Neural progenitor cell (in vitro differentiated cells): ENCODE measurements around the gene ABCD3. TPM values are rescaled to one million over a fixed set of nuclear protein-coding genes. Genes with fewer than 3 reads are reported as not detected.

ENCODE experiments used
- DNase-seq: peaks from one replicate; pipeline ENCODE4 v3.0.0-alpha.2; 2016; ENCODE audit warnings: low spot score
- H2AFZ ChIP-seq: fragments of 200-600 bp; sonication (generic); replicated peaks from 2 replicates; pipeline ENCODE4 v1.6.1; 2016; ENCODE audit warnings: antibody characterized with exemption
- H3F3A ChIP-seq: fragments of 200-600 bp; sonication (generic); 2 replicates; pipeline ENCODE4 v1.6.1; 2016; ENCODE audit warnings: antibody characterized with exemption, low read depth
- H3K27ac ChIP-seq: fragments of 200-600 bp; sonication (generic); 2 replicates; pipeline ENCODE4 v1.5.1; 2016; ENCODE audit warnings: mild to moderate bottlenecking
- H3K27me3 ChIP-seq: fragments of 200-600 bp; sonication (generic); 2 replicates; pipeline ENCODE4 v1.6.1; 2016; ENCODE audit warnings: mild to moderate bottlenecking, moderate library complexity
- H3K36me3 ChIP-seq: fragments of 200-600 bp; sonication (generic); 2 replicates; pipeline ENCODE4 v1.5.1; 2016
- H3K4me1 ChIP-seq: fragments of 200-600 bp; sonication (generic); 2 replicates; pipeline ENCODE4 v1.6.1; 2016; ENCODE audit warnings: mixed run types
- H3K4me2 ChIP-seq: fragments of 200-600 bp; sonication (generic); 2 replicates; pipeline ENCODE4 v1.6.1; 2016
- H3K4me3 ChIP-seq: fragments of 200-600 bp; sonication (generic); 2 replicates; pipeline ENCODE4 v1.5.1; 2016
- H3K79me2 ChIP-seq: fragments of 200-600 bp; sonication (generic); 2 replicates; pipeline ENCODE4 v1.6.1; 2016; ENCODE audit warnings: low read depth
- H3K9ac ChIP-seq: fragments of 200-600 bp; sonication (generic); 2 replicates; pipeline ENCODE4 v1.6.1; 2016
- H3K9me3 ChIP-seq: fragments of 200-600 bp; sonication (generic); 2 replicates; pipeline ENCODE4 v1.5.1; 2016; ENCODE audit warnings: low read depth
- H4K20me1 ChIP-seq: fragments of 200-600 bp; sonication (generic); 2 replicates; pipeline ENCODE4 v1.6.1; 2016; ENCODE audit warnings: low read depth
- H3K27ac Mint-ChIP-seq: 3 replicates; pipeline ENCODE4 v1.8.0; 2021; ENCODE audit warnings: mixed read lengths
- H3K27me3 Mint-ChIP-seq: 2 replicates; pipeline ENCODE4 v1.8.0; 2022; ENCODE audit warnings: low read depth, mild to moderate bottlenecking, inconsistent platforms, moderate library complexity, mixed read lengths; ENCODE audit not compliant: insufficient read depth
- H3K36me3 Mint-ChIP-seq: 3 replicates; pipeline ENCODE4 v1.8.0; 2021; ENCODE audit warnings: mixed read lengths
- H3K4me1 Mint-ChIP-seq: 3 replicates; pipeline ENCODE4 v1.8.0; 2021; ENCODE audit warnings: mixed read lengths
- H3K4me3 Mint-ChIP-seq: 3 replicates; pipeline ENCODE4 v1.8.0; 2021; ENCODE audit warnings: mild to moderate bottlenecking, moderate library complexity, mixed read lengths
- H3K9me3 Mint-ChIP-seq: 3 replicates; pipeline ENCODE4 v1.8.0; 2020; ENCODE audit warnings: mixed read lengths
- EZH2 ChIP-seq: fragments of 200-600 bp; sonication (generic); IDR thresholded peaks from 2 replicates; pipeline ENCODE4 v1.6.1; 2017; ENCODE audit warnings: antibody characterized with exemption, mild to moderate bottlenecking, moderate library complexity
- EZH2phosphoT487 ChIP-seq: fragments of 200-600 bp; sonication (generic); IDR thresholded peaks from 2 replicates; pipeline ENCODE4 v1.6.1; 2017; ENCODE audit warnings: antibody characterized with exemption
- total RNA-seq: library from RNA; depleted of rRNA; stranded (reverse); fragments of >200 nt; gene quantifications from 2 replicates; pipeline ENCODE4 v1.2.3, GENCODE V29; 2015; ENCODE audit warnings: low replicate concordance
- TF ChIP-seq, protein P1 (sequence below): fragments of 200-600 bp; sonication (generic); IDR thresholded peaks from 2 replicates; pipeline ENCODE4 v1.5.1; 2017; ENCODE audit warnings: antibody characterized with exemption, mild to moderate bottlenecking

Gene ABCD3
- total RNA-seq, 1 donor from 2014 or later, result 45.1 TPM

GRCh38 chr1:94503153-94503552 lies 85.0 kb downstream of the ABCD3 start:
- Histone ChIP-seq H2AFZ (no peak overlapping the region), H4K20me1 (no peaks in the 10 kb centered on the region), H3F3A (no peaks in the 10 kb centered on the region), H3K27me3 (no peaks in the 10 kb centered on the region), H3K27ac (no peak overlapping the region), H3K9ac (no peak overlapping the region), H3K36me3 (peaks cover 19% of the 10 kb centered on the region), H3K9me3 (no peaks in the 10 kb centered on the region), H3K4me3 (no peak overlapping the region), H3K4me1 (no peaks in the 10 kb centered on the region), H3K79me2 (no peaks in the 10 kb centered on the region), H3K4me2 (no peak overlapping the region)
- Mint-ChIP-seq H3K27me3 (no peaks in the 10 kb centered on the region), H3K4me1 (no peaks in the 10 kb centered on the region), H3K27ac (no peak overlapping the region), H3K36me3 (peaks cover 31% of the 10 kb centered on the region), H3K9me3 (no peaks in the 10 kb centered on the region), H3K4me3 (no peak overlapping the region)
- DNase-seq, result no peak
- TF ChIP-seq EZH2phosphoT487, result no peak
- TF ChIP-seq EZH2, result no peak
- TF ChIP-seq, protein P1, sequence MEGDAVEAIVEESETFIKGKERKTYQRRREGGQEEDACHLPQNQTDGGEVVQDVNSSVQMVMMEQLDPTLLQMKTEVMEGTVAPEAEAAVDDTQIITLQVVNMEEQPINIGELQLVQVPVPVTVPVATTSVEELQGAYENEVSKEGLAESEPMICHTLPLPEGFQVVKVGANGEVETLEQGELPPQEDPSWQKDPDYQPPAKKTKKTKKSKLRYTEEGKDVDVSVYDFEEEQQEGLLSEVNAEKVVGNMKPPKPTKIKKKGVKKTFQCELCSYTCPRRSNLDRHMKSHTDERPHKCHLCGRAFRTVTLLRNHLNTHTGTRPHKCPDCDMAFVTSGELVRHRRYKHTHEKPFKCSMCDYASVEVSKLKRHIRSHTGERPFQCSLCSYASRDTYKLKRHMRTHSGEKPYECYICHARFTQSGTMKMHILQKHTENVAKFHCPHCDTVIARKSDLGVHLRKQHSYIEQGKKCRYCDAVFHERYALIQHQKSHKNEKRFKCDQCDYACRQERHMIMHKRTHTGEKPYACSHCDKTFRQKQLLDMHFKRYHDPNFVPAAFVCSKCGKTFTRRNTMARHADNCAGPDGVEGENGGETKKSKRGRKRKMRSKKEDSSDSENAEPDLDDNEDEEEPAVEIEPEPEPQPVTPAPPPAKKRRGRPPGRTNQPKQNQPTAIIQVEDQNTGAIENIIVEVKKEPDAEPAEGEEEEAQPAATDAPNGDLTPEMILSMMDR, result no peak

- Histone ChIP-seq H3K4me1 (no peaks in the 10 kb centered on the region), H3K27me3 (no peaks in the 10 kb centered on the region), H3K4me2 (no peak overlapping the region), H3K9me3 (no peaks in the 10 kb centered on the region), H4K20me1 (no peaks in the 10 kb centered on the region), H2AFZ (no peak overlapping the region), H3K79me2 (no peaks in the 10 kb centered on the region), H3F3A (no peaks in the 10 kb centered on the region), H3K27ac (no peak overlapping the region), H3K36me3 (peaks cover 5% of the 10 kb centered on the region), H3K4me3 (no peak overlapping the region), H3K9ac (no peak overlapping the region)
- Mint-ChIP-seq H3K27me3 (no peaks in the 10 kb centered on the region), H3K4me1 (no peaks in the 10 kb centered on the region), H3K4me3 (no peak overlapping the region), H3K27ac (no peak overlapping the region), H3K9me3 (peaks cover 6% of the 10 kb centered on the region), H3K36me3 (peaks cover 34% of the 10 kb centered on the region)
- TF ChIP-seq EZH2 (no peak), EZH2phosphoT487 (no peak)
- TF ChIP-seq, protein P1, result no peak
- no peak for DNase-seq
These were observed 86.4 kb downstream of the ABCD3 start for GRCh38 chr1:94504601-94505000.

- Mint-ChIP-seq H3K9me3 (peaks cover 7% of the 10 kb centered on the region), H3K36me3 (peaks cover 14% of the 10 kb centered on the region), H3K4me1 (no peaks in the 10 kb centered on the region), H3K27me3 (no peaks in the 10 kb centered on the region), H3K27ac (no peak overlapping the region), H3K4me3 (no peak overlapping the region)
- Histone ChIP-seq H3K4me1 (no peaks in the 10 kb centered on the region), H3K9me3 (no peaks in the 10 kb centered on the region), H3K27ac (no peak overlapping the region), H2AFZ (no peak overlapping the region), H3K27me3 (no peaks in the 10 kb centered on the region), H3K4me2 (no peak overlapping the region), H3K9ac (no peak overlapping the region), H4K20me1 (no peaks in the 10 kb centered on the region), H3F3A (no peaks in the 10 kb centered on the region), H3K4me3 (no peak overlapping the region), H3K79me2 (no peaks in the 10 kb centered on the region), H3K36me3 (peaks cover 5% of the 10 kb centered on the region)
- DNase-seq, result no peak
- TF ChIP-seq EZH2 (no peak), EZH2phosphoT487 (no peak)
- TF ChIP-seq, protein P1, result no peak
These were observed 94.6 kb downstream of the ABCD3 start for GRCh38 chr1:94512816-94513215.
